Stimulated activated CD4-positive, alpha-beta T cell treated with anti-CD3 and anti-CD28 coated beads, Interleukin-1b, Interleukin-23, amount 100 ng/mL, for 48 hours (primary cell): ENCODE results near the gene LLCFC1.
"Not testable (repeated sequence)": the region's sequence is repeated elsewhere in the genome, so short reads cannot be mapped to it uniquely, and the experiment has no call there.

Experiments used
- DNase-seq: peaks from one replicate; pipeline ENCODE4 v3.0.0-alpha.2; 2020

The LLCFC1 gene

GRCh38 chr7:142945001-142945400 is 5.7 kb downstream of the LLCFC1 start:
- no peak for DNase-seq

GRCh38 chr7:142948603-142949002 is 9.3 kb downstream of the LLCFC1 start:
- DNase-seq: no peak

- DNase-seq: no peak
These were observed 11.0 kb downstream of the LLCFC1 start for GRCh38 chr7:142950235-142950634.

- no peak for DNase-seq
These were observed 15.5 kb downstream of the LLCFC1 start for GRCh38 chr7:142954680-142955268.

- DNase-seq: no peak
These were observed 17.8 kb downstream of the LLCFC1 start for GRCh38 chr7:142956951-142957623.

- DNase-seq: no peak
These were observed 18.4 kb downstream of the LLCFC1 start for GRCh38 chr7:142957723-142958122.

- no peak for DNase-seq
These were observed 19.9 kb downstream of the LLCFC1 start for GRCh38 chr7:142959202-142959601.

- DNase-seq: no peak
These were observed 21.8 kb downstream of the LLCFC1 start for GRCh38 chr7:142960955-142961512.

- no peak for DNase-seq
These were observed 22.3 kb downstream of the LLCFC1 start for GRCh38 chr7:142961595-142961972.

- no peak for DNase-seq
These were observed 23.0 kb downstream of the LLCFC1 start, which contains the start of gene KEL for GRCh38 chr7:142961973-142962926. TSS of gene KEL (minus strand) at chr7:142962363. CDS start at chr7:142962206, 157 bp downstream.

- no peak for DNase-seq
These were observed 23.7 kb downstream of the LLCFC1 start for GRCh38 chr7:142962991-142963390.

- no peak for DNase-seq
These were observed 24.7 kb downstream of the LLCFC1 start for GRCh38 chr7:142963993-142964392.

GRCh38 chr7:142964502-142965246 is 25.4 kb downstream of the LLCFC1 start:
- no peak for DNase-seq

GRCh38 chr7:142968229-142968628 is 28.9 kb downstream of the LLCFC1 start:
- no peak for DNase-seq

- no peak for DNase-seq
These were observed 29.9 kb downstream of the LLCFC1 start for GRCh38 chr7:142969183-142969582.

GRCh38 chr7:142974626-142975025 is 35.3 kb downstream of the LLCFC1 start:
- DNase-seq: no peak

GRCh38 chr7:142978402-142978801 is 39.1 kb downstream of the LLCFC1 start:
- not testable (repeated sequence) for DNase-seq

GRCh38 chr7:142983825-142984224 is 44.5 kb downstream of the LLCFC1 start:
- no peak for DNase-seq

- DNase-seq: no peak
These were observed 45.0 kb downstream of the LLCFC1 start for GRCh38 chr7:142984297-142984696.
